ENCODE measurements around the gene PSAPL1.

Gene PSAPL1

GRCh38 chr4:7395645-7396044 is 39.1 kb downstream of the PSAPL1 start:
- DNase-seq = no peak

GRCh38 chr4:7394681-7395451 is 39.9 kb downstream of the PSAPL1 start:
- DNase-seq = no peak

DNA sequence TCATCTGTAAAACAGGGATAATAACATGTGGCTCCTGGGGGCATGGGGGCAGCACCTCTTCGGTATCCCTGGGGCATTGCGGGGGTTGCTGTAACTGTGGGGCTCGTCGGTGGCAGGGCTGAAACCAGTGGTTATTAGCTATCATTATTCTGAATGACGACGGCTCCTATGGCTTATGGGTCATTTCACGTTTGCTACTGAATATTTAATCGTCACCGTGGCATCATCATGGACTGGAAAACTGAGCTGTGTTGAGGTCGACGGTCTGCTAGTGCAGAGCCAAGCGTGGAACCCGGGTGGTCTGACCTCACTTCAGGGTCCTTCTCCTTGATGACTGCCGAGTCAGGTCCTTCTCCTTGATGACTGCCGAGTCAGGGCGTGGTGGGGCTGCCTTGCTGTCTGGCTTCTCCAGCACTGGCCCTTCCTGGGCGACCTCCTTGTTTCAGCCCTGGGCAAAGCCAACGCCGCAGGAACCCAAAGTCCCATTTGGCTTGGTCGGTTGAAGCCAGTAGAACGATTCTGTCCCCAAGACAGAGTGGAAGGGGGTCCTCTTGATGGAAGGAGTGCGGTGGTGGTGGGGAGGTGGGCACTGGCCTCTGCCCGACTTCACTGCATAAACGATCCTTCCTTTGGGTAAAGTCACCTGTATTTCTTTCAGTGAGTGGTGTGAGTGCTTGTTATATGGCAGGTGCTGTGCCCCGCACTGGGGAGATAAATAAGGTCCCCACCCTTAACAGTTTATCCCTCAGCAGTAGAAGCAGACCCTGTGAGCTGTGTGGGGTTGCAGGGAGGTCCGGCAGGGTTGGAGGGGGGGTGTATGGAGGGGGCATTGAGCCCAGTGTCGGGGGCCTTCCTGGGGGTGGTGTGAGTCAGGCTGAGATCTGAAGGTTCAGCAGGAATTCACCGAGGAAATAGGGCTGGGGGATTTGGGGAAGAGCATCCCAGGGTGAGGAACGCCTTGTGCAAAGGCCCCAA is 40.8 kb downstream of the PSAPL1 start:
- no peak for DNase-seq

GRCh38 chr4:7392438-7393421 is 42.0 kb downstream of the PSAPL1 start:
- peak; percentile 28 for DNase-seq

DNA sequence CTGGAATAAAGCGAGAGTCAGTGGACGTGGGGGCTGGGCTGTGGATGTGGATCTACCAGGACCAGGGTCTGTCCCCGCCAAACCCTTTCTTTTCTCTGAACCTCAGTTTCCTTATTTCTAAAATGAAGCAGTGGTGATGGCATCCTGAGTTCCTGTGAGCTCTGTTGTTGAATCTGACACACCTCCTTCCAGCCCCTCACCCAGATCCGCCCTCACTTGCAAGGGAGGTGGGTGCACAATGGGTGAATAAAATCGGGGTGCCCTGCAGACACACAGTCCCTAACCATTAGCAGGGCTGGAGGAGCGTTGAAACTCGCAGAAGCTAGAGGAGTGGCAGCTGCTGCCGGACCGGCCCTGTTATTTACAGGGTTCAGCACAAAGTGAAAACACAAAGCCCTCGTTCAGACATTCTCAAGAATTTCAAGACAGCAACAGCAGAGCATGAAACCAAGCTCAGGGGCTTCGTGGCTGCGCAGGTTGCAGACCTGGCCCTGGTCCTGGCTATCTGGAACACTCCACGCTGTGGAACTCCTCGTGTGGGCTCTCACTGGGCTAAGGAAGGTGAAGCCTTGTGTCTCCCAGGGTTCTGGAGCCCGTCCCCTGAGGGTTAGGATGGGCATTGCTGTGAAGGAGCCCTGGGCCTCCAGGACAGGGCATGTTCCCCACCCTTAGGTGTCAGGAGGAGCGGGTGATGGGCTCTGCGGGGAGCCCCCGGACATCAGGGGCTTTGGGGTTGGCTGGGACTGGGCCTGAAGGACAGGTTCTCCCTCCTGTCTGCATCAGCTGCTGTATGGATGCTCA is 42.9 kb downstream of the PSAPL1 start:
- no peak for DNase-seq

- DNase-seq = no peak
These were observed 43.7 kb downstream of the PSAPL1 start for GRCh38 chr4:7390906-7391636.

GRCh38 chr4:7390336-7390735 is 44.4 kb downstream of the PSAPL1 start:
- DNase-seq = no peak

- no peak for DNase-seq
These were observed 45.0 kb downstream of the PSAPL1 start for GRCh38 chr4:7389719-7390118.

GRCh38 chr4:7389101-7389701 is 45.5 kb downstream of the PSAPL1 start:
- no peak for DNase-seq

DNA sequence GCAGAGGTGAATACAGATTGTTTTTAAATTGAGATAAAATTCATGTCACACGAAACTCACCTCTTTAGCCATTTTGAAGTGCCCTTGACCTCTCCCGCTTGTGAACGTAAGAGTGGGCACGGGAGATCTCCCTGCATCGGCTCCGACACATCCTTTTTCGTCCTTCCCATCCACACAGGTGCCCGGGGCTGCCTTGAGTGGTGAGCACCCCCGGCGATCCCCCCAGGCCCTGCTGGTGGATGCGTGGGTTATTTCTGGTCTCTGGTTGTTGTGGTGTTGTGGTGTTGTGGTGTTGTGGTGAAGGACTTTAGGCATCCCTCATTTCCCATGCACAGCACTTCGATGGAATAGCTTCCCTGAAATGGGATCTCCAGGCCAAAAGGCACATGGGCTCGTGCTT is 46.1 kb downstream of the PSAPL1 start:
- no peak for DNase-seq

- no peak for DNase-seq
These were observed 46.8 kb downstream of the PSAPL1 start for GRCh38 chr4:7387925-7388324.

DNA sequence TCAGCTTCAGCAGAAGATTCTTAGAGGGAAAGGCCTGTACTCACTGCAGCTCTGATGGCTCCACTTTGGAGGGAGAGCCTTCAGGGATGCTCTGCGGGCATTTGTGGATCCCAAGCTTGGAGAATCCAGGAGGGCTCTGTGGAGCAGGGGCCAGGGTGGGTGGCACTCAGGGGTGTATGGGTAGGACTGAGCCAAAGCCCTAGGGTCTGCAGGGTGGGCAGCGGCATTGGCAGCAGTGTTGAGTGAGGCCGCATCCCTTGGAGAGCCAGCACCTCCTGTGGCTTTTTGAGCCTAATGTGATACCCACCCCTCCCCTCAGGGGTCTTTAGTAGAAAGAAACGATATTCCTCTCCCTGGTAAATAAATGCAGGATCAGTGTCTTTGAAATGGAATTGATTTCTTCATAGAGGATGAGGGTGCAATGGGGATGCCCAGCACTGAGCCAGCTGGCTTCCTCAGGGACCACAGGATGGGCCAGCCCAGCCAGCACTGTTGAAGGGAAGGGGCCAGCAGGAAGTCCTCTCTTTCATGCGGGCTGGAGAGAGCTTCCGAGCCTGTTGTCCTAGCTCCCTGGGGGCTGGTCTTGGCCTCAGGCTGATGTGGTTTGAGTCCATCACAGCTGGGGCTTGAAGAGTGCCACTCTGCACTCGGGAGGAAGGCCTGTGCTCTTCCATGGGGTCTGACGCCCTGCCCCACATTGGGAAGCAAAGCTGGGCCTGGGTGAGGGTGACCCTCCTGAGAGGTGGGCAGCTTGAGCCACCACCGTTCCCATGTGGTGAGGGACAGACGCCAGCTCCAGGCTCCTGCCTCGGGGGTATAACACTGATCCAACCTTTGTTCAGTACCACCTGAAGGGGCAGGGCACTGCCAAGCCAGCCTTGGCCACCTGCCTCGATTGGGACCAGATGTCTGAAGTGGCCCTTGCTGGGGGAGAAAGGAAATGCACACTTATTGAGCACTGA is 49.5 kb downstream of the PSAPL1 start:
- DNase-seq = no peak

DNA sequence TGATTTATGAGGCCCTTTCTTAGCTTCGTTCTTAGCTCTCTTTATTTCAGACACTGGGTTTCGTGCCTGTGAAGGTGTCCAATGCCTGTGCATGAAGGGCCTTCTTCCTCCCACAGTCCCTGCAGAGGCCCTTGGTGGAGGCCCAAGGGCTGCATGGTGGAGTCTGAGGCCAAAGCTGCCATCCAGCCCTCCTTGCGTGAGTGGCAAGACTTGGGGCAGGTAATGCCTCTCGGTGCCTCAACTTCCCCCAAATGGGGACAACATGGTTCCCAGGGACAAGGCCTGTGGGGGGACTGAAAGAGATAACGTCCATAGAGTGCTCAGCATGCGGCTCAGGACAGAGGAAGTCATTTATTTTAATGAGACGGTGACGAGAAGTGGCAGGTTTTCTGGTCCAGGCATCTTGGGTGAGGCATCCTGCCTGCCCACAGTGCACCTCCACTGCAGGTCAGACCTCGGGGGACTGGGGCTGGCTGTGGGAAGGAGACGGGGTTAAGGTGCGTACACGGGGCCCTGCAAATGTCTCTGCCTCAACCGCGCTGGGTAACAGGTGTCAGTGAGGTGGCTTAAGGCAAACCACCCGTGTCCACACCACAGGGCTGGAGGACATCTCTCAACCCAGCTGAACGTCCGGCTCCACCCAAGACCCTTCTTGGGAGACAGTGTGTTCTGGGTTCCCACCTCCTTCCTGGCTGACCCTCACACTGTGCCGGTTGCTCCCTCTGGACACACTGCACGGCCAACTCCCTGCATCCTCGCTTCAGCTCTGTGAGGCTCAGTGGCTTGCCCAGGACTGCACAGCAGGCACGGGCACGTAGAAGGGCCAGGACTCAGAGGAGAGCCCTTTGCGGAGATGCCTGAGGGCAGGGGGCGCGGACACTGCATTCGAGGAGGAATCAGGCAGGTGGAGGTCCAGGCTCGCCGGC is 50.5 kb downstream of the PSAPL1 start:
- DNase-seq = no peak

GRCh38 chr4:7383266-7383665 is 51.5 kb downstream of the PSAPL1 start:
- no peak for DNase-seq

DNA sequence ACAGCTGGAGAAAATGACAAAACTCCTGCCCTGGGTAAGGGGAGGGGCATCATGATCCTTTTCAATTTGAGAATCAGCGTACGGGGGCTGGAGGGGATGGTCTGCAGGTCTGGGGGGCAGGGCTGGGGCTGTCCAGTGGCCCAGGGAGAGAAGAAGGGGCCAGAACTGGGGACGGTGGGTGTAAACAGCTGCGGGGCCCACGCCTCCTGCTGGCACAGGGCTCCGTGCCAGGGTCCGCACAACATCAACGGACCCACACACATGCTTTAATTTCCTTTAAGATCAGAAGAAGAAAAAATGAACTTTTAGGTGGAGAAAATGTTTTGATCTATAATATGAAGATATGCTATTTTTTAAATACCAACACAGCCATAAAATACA is 52.1 kb downstream of the PSAPL1 start:
- DNase-seq = no peak

DNA sequence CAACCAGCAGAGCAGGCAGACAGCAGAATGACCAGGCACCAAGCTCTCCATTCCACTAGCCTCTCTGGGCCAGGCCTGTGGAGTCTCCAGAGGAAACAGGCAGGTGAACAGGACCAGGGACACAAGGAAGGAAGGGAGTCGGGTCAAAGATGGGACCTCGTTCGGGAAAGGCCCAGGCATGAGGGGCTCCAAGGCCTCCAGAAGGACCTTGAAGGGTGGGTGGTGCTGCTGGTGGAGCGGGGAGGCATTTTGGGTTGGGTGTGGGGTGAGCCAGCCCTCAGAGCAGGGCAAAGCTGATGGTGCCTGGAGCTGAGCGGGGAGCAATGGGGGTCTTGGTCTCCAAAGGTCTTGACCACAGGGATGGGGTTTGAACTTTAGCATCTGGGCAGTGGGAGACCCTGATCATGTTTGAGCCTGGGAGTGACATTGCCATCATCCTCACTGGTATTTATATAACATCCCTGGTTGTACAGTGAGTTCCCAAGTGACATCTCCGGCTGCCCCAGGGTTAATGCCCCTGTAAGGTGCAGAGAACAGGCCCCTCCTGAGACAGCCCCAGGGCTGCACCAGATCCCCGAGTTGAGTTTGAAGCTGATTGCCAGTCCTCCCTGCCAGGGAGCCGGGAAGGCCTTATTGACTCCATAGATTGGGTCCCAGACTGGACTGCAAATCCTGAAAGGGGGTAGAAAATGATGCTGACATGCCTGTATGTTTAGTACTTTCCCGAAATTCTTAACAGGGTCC is 52.7 kb downstream of the PSAPL1 start:
- no peak for DNase-seq

DNA sequence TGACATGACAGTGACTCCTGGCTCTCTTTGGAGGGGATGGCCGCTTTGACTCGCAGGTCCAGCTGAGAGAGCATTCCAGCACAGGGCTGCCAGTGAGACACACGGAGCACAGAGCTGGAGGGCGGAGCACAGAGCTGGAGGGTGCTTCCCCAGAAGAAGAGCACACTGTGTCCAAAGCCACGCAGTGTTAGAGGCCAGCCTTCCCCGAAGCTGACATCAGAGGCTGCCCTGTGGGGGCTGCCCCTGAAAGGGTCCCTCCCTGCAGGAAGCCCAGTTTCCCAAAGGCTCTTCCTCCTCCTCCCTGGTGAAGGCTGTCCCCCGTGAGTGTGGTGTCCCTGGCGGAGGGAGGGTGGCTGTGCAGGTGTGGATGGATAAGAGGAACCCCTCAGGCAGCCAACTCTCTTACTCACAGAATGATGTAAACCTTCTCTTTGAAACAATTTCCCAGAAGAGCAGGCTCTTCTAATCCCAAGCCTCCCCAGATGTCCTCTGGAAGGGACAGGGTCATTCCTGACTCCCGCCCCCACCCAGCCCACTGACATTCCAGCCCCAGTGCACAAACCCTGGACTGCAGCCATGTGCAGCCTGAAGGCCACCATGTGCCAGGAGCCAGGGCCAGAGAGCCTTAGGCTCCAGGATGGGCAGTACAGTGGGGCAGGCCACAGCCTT is 53.4 kb downstream of the PSAPL1 start:
- DNase-seq = no peak

Data from fibroblast of skin of right quadriceps (primary cell).